ENCODE results near the gene SPATA20.

GRCh38 chr17:50577451-50577954 lies 30.5 kb downstream of the SPATA20 start:
- TF ChIP-seq, protein P1, sequence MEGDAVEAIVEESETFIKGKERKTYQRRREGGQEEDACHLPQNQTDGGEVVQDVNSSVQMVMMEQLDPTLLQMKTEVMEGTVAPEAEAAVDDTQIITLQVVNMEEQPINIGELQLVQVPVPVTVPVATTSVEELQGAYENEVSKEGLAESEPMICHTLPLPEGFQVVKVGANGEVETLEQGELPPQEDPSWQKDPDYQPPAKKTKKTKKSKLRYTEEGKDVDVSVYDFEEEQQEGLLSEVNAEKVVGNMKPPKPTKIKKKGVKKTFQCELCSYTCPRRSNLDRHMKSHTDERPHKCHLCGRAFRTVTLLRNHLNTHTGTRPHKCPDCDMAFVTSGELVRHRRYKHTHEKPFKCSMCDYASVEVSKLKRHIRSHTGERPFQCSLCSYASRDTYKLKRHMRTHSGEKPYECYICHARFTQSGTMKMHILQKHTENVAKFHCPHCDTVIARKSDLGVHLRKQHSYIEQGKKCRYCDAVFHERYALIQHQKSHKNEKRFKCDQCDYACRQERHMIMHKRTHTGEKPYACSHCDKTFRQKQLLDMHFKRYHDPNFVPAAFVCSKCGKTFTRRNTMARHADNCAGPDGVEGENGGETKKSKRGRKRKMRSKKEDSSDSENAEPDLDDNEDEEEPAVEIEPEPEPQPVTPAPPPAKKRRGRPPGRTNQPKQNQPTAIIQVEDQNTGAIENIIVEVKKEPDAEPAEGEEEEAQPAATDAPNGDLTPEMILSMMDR (IDR thresholded peaks at IDR 0.05) = no peak
- no peak for TF ChIP-seq POLR2A (IDR thresholded peaks at IDR 0.05)
